Caco-2 (cell line): ENCODE results near the gene TNFAIP8. TPM values are rescaled to one million over a fixed set of nuclear protein-coding genes. Genes with fewer than 3 reads are reported as not detected.

Experiments
- Bru-seq: library from RNA; stranded (reverse); fragments of 400-500 nt; gene quantifications from one replicate; lab custom pipeline; 2021; lab: Mats Ljungman, UMichigan
- BruChase-seq, 2 experiments: library from RNA; stranded (reverse); fragments of 400-500 nt; gene quantifications; one replicate each; lab custom pipeline; 2021; lab: Mats Ljungman, UMichigan
- BruUV-seq: library from RNA; stranded (reverse); fragments of 400-500 nt; replicated peaks from 2 replicates; lab custom pipeline; 2021; lab: Mats Ljungman, UMichigan
- CTCF ChIA-PET: fragments of 300-600 bp; sonication (Branson Sonifier 250); formaldehyde crosslinking; loops from one replicate; lab custom pipeline; 2022; ENCODE audit warnings: antibody characterized with exemption; lab: Charles Lee
- POLR2A ChIA-PET: fragments of 300-600 bp; sonication (Branson Sonifier 250); formaldehyde crosslinking; loops from one replicate; lab custom pipeline; 2022; ENCODE audit warnings: antibody characterized with exemption; lab: Charles Lee
- DNase-seq, 2 experiments: peaks; one replicate each; pipeline versions ENCODE4 v3.0.0 to v3.0.0-alpha.2; 2020 to 2022
- H3K27me3 ChIP-seq: replicated peaks from 2 replicates; pipeline ENCODE4 v1.6.0; 2011; ENCODE audit warnings: low read length; ENCODE audit not compliant: control insufficient read depth, insufficient read depth
- H3K36me3 ChIP-seq: 2 replicates; pipeline ENCODE4 v1.5.1; 2011; ENCODE audit warnings: low read length; ENCODE audit not compliant: control insufficient read depth, insufficient read depth
- H3K4me1 ChIP-seq: fragments of 250-450 bp; sonication (Bioruptor Pico); 2 replicates; pipeline ENCODE4 v1.5.1; 2020; ENCODE audit warnings: mild to moderate bottlenecking
- H3K4me3 ChIP-seq: 2 replicates; pipeline ENCODE4 v1.5.1; 2011; ENCODE audit warnings: low read depth, mild to moderate bottlenecking, control low read depth, low read length
- H3K9me3 ChIP-seq: fragments of 250-450 bp; sonication (Bioruptor Pico); 2 replicates; pipeline ENCODE4 v1.5.1; 2020; ENCODE audit warnings: mild to moderate bottlenecking, moderate library complexity
- H3K27ac Mint-ChIP-seq: one replicate; pipeline ENCODE4 v1.8.0; 2022; ENCODE audit warnings: mixed read lengths; ENCODE audit not compliant: unreplicated experiment
- H3K27me3 Mint-ChIP-seq: one replicate; pipeline ENCODE4 v1.8.0; 2022; ENCODE audit warnings: mixed read lengths; ENCODE audit not compliant: insufficient read depth, unreplicated experiment
- H3K36me3 Mint-ChIP-seq: one replicate; pipeline ENCODE4 v1.8.0; 2022; ENCODE audit warnings: mild to moderate bottlenecking, mixed read lengths; ENCODE audit not compliant: insufficient read depth, unreplicated experiment
- H3K4me1 Mint-ChIP-seq: one replicate; pipeline ENCODE4 v1.8.0; 2022; ENCODE audit warnings: low read depth, mixed read lengths; ENCODE audit not compliant: unreplicated experiment
- H3K4me3 Mint-ChIP-seq: one replicate; pipeline ENCODE4 v1.8.0; 2022; ENCODE audit warnings: mild to moderate bottlenecking, moderate library complexity, mixed read lengths; ENCODE audit not compliant: unreplicated experiment
- H3K9me3 Mint-ChIP-seq: one replicate; pipeline ENCODE4 v1.8.0; 2022; ENCODE audit warnings: mixed read lengths; ENCODE audit not compliant: unreplicated experiment
- intact Hi-C: fragments of 100-400 bp; cut with micrococcal nuclease; formaldehyde crosslinking; loops from one replicate; pipeline ENCODE4 v1.10.0; 2022; ENCODE audit not compliant: unreplicated experiment
- long read RNA-seq: library from polyadenylated mRNA; stranded (forward); transcript quantifications from one replicate; pipeline ENCODE4 v2.0.0, GENCODE V29; 2022
- total RNA-seq: library from RNA; stranded (reverse); gene quantifications from 2 replicates; pipeline ENCODE4 v1.2.3, GENCODE V29; 2022
- TF ChIP-seq, protein P1 (sequence below), 2 experiments: fragments of 200-600 bp in 1 of 2; IDR thresholded peaks; 1 replicate in 1 of 2; 2 replicates in 1 of 2; pipeline versions ENCODE4 v1.5.1 to v1.8.0; 2011 to 2022; ENCODE audit warnings: antibody characterized with exemption in 1 of 2, control low read depth in 1 of 2, inconsistent platforms in 1 of 2, low read depth in 1 of 2, low read length in 1 of 2, mild to moderate bottlenecking in 1 of 2, moderate library complexity in 1 of 2; ENCODE audit not compliant: insufficient read depth in 1 of 2, severe bottlenecking in 1 of 2, unreplicated experiment in 1 of 2

The TNFAIP8 gene
- total RNA-seq (7.4 and 8.8 TPM in 2 replicates), Bru-seq, nascent RNA (percentile 69 among the genes with signal in this experiment), BruChase-seq, experiment 1, labeled RNA remaining after a 2-hour chase (percentile 64 among the genes with signal in this experiment), BruChase-seq, experiment 2, labeled RNA remaining after a 6-hour chase (percentile 60 among the genes with signal in this experiment)
- long read RNA-seq, full-length matches to known transcripts = 17 of 20 reads
- long read RNA-seq, partial matches to known transcripts = 0 of 20 reads
- long read RNA-seq, other reads (novel, unspliced or antisense) = 3 of 20 reads

DNA sequence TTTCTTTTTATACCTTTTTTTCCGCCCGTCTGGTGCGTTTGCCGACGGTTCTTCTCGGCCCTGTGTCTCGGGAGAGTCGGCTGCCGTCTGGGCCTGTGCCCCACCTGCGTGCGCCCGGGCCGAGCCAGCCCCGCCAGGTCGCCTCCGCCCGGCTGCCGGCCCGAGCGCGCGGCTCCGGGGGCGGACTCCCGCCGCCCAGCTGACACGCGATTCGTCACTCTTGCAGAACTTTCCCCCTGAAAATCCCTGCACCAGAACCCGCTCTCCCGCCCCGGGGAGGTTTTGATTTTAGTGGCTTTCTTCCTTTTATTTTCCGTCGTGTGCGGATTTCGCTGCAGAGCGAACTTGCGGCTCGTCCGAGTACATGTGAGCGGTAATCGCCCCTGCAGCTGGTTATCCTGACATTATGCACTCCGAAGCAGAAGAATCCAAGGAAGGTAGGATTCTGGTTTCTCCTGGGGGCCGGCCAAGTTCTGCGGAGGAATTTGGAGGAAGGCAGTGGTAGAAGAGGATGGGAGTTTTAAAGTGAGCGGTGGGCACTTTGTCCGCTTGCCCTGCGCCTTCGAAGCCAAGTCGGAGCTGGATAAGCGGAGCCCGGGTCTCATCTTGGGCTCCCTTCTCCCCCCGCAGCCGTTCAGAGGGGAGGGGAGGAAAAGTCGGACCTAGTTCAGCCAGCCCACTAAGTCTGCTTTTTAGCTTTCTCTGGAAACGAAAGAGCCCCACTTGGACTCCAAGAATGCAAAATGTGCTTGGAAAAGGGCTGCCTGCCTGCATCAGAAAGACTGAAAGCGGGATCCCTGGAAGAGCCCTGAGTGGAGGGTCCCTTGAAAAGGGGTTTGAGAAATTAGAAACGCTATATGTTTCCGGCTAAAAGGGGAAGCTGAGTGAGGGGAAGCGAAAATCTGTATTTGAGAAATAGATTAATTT lies at the start of gene TNFAIP8:
TNFAIP8 (plus strand) TSS at position 335 of the 927 bp plus-strand sequence; CDS start at position 407, 72 bp downstream.
- H3K4me3 ChIP-seq = no peak within 1 kb of the TSS

DNA sequence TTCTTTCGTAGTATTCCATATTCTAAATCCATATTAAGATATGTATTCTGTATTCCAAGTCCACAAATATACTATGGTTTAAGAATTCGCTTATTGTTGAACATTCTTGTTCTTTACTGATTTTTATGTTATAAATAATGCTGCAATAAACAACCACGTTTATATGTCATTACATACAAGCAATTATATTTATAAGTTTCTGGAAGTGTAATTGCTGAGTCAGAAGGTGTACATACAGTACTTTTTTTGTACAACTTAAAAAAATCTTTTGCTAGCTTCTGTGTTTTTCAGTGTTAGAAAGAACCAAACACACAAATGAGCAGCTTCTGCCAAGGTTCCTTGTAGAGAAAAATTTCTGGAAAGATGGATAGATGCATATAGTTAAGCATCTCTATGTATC lies 48.6 kb upstream of the TNFAIP8 start:
- BruUV-seq = no TSS peak
- ChIA-PET CTCF (no interaction called here), POLR2A (no interaction called here)
- Histone ChIP-seq H3K36me3 (no peaks in the 10 kb centered on the region), H3K9me3 (no peaks in the 10 kb centered on the region), H3K4me3 (no peak overlapping the region), H3K4me1 (peaks cover 26% of the 10 kb centered on the region), H3K27me3 (no peaks in the 10 kb centered on the region)
- no peaks in the 10 kb centered on the region for H3K27me3 Mint-ChIP-seq
- H3K9me3 Mint-ChIP-seq = no peaks in the 10 kb centered on the region
- no peak for DNase-seq
- H3K4me3 Mint-ChIP-seq = no peak overlapping the region
- TF ChIP-seq, protein P1, sequence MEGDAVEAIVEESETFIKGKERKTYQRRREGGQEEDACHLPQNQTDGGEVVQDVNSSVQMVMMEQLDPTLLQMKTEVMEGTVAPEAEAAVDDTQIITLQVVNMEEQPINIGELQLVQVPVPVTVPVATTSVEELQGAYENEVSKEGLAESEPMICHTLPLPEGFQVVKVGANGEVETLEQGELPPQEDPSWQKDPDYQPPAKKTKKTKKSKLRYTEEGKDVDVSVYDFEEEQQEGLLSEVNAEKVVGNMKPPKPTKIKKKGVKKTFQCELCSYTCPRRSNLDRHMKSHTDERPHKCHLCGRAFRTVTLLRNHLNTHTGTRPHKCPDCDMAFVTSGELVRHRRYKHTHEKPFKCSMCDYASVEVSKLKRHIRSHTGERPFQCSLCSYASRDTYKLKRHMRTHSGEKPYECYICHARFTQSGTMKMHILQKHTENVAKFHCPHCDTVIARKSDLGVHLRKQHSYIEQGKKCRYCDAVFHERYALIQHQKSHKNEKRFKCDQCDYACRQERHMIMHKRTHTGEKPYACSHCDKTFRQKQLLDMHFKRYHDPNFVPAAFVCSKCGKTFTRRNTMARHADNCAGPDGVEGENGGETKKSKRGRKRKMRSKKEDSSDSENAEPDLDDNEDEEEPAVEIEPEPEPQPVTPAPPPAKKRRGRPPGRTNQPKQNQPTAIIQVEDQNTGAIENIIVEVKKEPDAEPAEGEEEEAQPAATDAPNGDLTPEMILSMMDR (IDR thresholded peaks at IDR 0.05; ENCODE audit: insufficient read depth in 1 of 2, low read depth in 1 of 2, low read length in 1 of 2, severe bottlenecking in 1 of 2, unreplicated experiment in 1 of 2) = no peak
- no peaks in the 10 kb centered on the region for H3K36me3 Mint-ChIP-seq
- intact Hi-C loops = no loop called here
- H3K27ac Mint-ChIP-seq = no peak overlapping the region
- peaks cover 25% of the 10 kb centered on the region for H3K4me1 Mint-ChIP-seq

More for the DNA sequence above, at the start of gene TNFAIP8:
- ChIA-PET POLR2A (interaction anchor here (0.6 kb wide), 1 partner anchor 56 kb away, joined by 3 read pairs; no protein-coding TSS in a partner anchor), CTCF (no interaction called here)
- Histone ChIP-seq H3K9me3 (no peaks in the 10 kb centered on the region), H3K36me3 (no peaks in the 10 kb centered on the region; the same call in 1 of the 2 replicates), H3K4me1 (peaks cover 4% of the 10 kb centered on the region; the same call in 1 of the 2 replicates), H3K27me3 (no peaks in the 10 kb centered on the region)
- intact Hi-C loops = no loop called here
- BruUV-seq = no TSS peak
- H3K27ac Mint-ChIP-seq = peak within 1 kb of the TSS; percentile 18
- peaks cover 6% of the 10 kb centered on the region for H3K4me1 Mint-ChIP-seq
- TF ChIP-seq, protein P1 (IDR thresholded peaks at IDR 0.05; ENCODE audit: insufficient read depth in 1 of 2, low read depth in 1 of 2, low read length in 1 of 2, severe bottlenecking in 1 of 2, unreplicated experiment in 1 of 2) = no peak
- H3K9me3 Mint-ChIP-seq = no peaks in the 10 kb centered on the region
- H3K36me3 Mint-ChIP-seq = no peaks in the 10 kb centered on the region
- peak in 1 of 2 experiments; percentile 12 for DNase-seq
- H3K4me3 Mint-ChIP-seq = peak within 1 kb of the TSS; percentile 87
- no peaks in the 10 kb centered on the region for H3K27me3 Mint-ChIP-seq

DNA sequence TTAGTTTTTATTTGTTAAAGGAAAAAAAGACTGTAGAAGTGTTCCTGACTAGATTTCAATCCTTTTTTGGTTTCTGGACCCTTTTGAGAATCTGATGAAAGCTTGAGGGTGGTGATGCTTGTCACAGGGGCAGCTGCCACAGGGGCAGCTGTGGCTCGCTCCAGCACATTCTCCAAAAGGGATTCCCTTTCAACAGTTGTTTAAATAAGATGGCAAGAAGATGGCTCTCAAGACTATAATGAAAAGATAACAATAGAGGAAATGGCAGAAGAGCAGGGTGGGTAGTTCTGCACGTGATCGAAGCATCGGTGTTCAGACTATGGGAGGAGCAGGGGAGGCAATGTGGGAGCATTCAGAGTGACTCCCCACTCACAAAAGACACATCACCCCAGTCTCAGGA lies 46.5 kb upstream of the TNFAIP8 start:
- ChIA-PET POLR2A (no interaction called here), CTCF (no interaction called here)
- Mint-ChIP-seq H3K27ac (no peak overlapping the region), H3K36me3 (no peaks in the 10 kb centered on the region), H3K9me3 (no peaks in the 10 kb centered on the region), H3K27me3 (no peaks in the 10 kb centered on the region), H3K4me1 (peaks cover 4% of the 10 kb centered on the region), H3K4me3 (no peak overlapping the region)
- TF ChIP-seq, protein P1 (IDR thresholded peaks at IDR 0.05; ENCODE audit: insufficient read depth in 1 of 2, low read depth in 1 of 2, low read length in 1 of 2, severe bottlenecking in 1 of 2, unreplicated experiment in 1 of 2) = no peak
- no peak for DNase-seq
- H3K4me3 ChIP-seq = no peak overlapping the region
- no peaks in the 10 kb centered on the region for H3K36me3 ChIP-seq
- no peaks in the 10 kb centered on the region for H3K27me3 ChIP-seq
- intact Hi-C loops = no loop called here
- peaks cover 8% of the 10 kb centered on the region for H3K4me1 ChIP-seq
- H3K9me3 ChIP-seq = no peaks in the 10 kb centered on the region
- BruUV-seq = no TSS peak
